Neutrophil (primary cell): ENCODE measurements around the gene ENOX1.

Source experiments
- H3K27ac ChIP-seq: fragments of 200-600 bp; sonication (generic); 2 replicates; pipeline ENCODE4 v1.5.1; 2016; ENCODE audit warnings: mild to moderate bottlenecking, moderate library complexity
- H3K27me3 ChIP-seq: fragments of 200-600 bp; sonication (generic); 2 replicates; pipeline ENCODE4 v1.6.0; 2016; ENCODE audit warnings: mild to moderate bottlenecking
- H3K36me3 ChIP-seq: fragments of 200-600 bp; sonication (generic); 2 replicates; pipeline ENCODE4 v1.5.1; 2017
- H3K4me1 ChIP-seq, 2 experiments: fragments of 200-600 bp in 1 of 2; sonication (generic) in 1 of 2; 1 replicate in 1 of 2; 2 replicates in 1 of 2; pipeline versions ENCODE4 v1.5.1 to v1.6.1; 2013 to 2016; ENCODE audit warnings: low read depth in 1 of 2, low read length in 1 of 2, mild to moderate bottlenecking in 1 of 2, moderate library complexity in 1 of 2; ENCODE audit not compliant: control insufficient read depth in 1 of 2, insufficient read depth in 1 of 2
- H3K4me3 ChIP-seq, 2 experiments: fragments of 200-600 bp in 1 of 2; sonication (generic) in 1 of 2; 1 replicate in 1 of 2; 2 replicates in 1 of 2; pipeline ENCODE4 v1.5.1; 2013 to 2016; ENCODE audit warnings: low read depth in 1 of 2, low read length in 1 of 2, mild to moderate bottlenecking in 1 of 2, moderate library complexity in 1 of 2
- H3K9me3 ChIP-seq: fragments of 200-600 bp; sonication (generic); 2 replicates; pipeline ENCODE4 v1.5.1; 2016
- TF ChIP-seq, protein P1 (sequence below): fragments of 200-600 bp; sonication (generic); IDR thresholded peaks from 2 replicates; pipeline ENCODE4 v1.5.1; 2016; ENCODE audit warnings: antibody characterized with exemption

Gene ENOX1

DNA sequence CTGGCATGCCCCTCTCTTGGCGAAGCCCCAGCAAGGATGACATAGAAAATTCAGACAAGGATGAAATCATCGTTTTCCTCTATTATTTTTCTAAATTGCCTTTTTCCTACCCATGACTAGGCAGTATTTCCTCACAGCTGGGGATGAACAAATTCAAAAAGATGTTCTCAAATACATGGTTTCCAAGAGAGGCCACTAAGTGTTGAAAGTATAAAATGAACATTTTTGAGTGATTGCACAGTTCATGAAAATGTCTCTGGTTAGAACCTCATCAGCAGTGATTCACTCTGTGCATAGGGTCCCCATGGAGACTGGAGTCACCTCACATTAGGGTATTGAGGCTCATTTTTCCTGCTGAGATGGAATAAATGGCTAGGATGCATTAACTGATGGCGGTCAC is 389.7 kb downstream of the ENOX1 start:
- H3K27me3 ChIP-seq: no peaks in the 10 kb centered on the region
- H3K9me3 ChIP-seq: no peaks in the 10 kb centered on the region
- H3K27ac ChIP-seq: no peak overlapping the region
- no peaks in the 10 kb centered on the region for H3K4me1 ChIP-seq
- H3K36me3 ChIP-seq: no peaks in the 10 kb centered on the region
- no peak overlapping the region for H3K4me3 ChIP-seq
- TF ChIP-seq, protein P1, sequence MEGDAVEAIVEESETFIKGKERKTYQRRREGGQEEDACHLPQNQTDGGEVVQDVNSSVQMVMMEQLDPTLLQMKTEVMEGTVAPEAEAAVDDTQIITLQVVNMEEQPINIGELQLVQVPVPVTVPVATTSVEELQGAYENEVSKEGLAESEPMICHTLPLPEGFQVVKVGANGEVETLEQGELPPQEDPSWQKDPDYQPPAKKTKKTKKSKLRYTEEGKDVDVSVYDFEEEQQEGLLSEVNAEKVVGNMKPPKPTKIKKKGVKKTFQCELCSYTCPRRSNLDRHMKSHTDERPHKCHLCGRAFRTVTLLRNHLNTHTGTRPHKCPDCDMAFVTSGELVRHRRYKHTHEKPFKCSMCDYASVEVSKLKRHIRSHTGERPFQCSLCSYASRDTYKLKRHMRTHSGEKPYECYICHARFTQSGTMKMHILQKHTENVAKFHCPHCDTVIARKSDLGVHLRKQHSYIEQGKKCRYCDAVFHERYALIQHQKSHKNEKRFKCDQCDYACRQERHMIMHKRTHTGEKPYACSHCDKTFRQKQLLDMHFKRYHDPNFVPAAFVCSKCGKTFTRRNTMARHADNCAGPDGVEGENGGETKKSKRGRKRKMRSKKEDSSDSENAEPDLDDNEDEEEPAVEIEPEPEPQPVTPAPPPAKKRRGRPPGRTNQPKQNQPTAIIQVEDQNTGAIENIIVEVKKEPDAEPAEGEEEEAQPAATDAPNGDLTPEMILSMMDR: no peak

DNA sequence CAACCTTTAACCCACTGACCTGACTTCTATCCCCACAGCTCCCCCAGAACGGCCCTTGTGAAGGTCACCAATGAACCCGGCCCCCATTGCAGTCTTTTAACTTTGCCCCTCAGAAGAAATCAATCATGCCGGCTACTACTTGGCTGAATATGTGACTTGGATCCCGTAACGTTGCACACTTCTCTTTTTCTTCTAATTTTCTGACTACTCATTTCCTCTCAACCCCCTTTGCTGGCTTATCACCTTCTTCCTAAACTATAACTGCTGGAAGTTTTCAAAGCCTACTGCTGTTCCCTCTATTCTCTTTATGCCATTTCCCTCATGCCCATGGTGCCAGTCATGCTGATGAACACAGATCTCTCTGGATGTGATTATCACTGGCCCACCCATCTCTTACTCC is 395.7 kb downstream of the ENOX1 start:
- TF ChIP-seq, protein P1: no peak
- no peaks in the 10 kb centered on the region for H3K9me3 ChIP-seq
- no peaks in the 10 kb centered on the region for H3K27me3 ChIP-seq
- H3K4me1 ChIP-seq: no peaks in the 10 kb centered on the region
- no peak overlapping the region for H3K27ac ChIP-seq
- no peak overlapping the region for H3K4me3 ChIP-seq
- H3K36me3 ChIP-seq: no peaks in the 10 kb centered on the region

DNA sequence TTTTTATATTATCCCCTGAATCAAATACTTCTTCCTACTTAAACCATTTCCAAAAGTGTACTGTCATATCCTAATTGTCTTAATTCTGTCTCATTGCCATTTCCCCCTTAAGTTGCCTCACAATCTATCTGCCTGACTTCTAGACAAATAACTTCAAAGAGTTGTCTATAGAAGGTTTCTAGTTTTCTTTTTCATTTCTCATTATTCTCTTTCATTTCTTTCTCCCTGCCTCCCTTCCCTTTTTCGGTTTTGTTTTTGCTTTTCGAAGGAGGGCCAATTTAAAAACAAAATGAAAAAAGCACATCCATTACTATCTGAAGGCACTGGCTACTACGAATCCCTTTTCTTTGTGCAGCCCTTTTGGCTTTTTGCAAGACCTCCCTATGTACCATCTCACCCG is 396.2 kb downstream of the ENOX1 start:
- H3K9me3 ChIP-seq: no peaks in the 10 kb centered on the region
- no peaks in the 10 kb centered on the region for H3K4me1 ChIP-seq
- no peaks in the 10 kb centered on the region for H3K36me3 ChIP-seq
- TF ChIP-seq, protein P1: no peak
- H3K27ac ChIP-seq: no peak overlapping the region
- H3K27me3 ChIP-seq: no peaks in the 10 kb centered on the region
- no peak overlapping the region for H3K4me3 ChIP-seq

DNA sequence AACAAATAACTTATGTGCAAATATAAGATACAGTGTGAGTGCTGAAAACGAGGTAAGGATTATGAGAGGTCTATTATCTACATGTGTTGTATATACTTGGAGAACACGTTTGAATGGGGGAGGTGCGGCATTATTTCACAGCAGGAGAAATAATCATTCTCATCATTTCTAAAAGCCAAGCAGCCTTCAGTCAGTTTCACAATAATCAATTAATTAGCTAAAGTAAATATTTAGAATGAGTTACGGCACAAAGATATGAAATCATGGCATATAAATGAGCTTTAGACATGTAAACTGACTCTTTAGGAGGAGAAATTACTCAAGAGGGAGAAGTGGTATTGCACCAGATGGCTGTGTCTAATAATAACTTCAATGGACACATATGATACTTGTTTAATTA is 396.8 kb downstream of the ENOX1 start:
- no peaks in the 10 kb centered on the region for H3K9me3 ChIP-seq
- H3K4me1 ChIP-seq: no peaks in the 10 kb centered on the region
- no peak overlapping the region for H3K27ac ChIP-seq
- H3K27me3 ChIP-seq: no peaks in the 10 kb centered on the region
- H3K4me3 ChIP-seq: no peak overlapping the region
- TF ChIP-seq, protein P1: no peak
- H3K36me3 ChIP-seq: no peaks in the 10 kb centered on the region

DNA sequence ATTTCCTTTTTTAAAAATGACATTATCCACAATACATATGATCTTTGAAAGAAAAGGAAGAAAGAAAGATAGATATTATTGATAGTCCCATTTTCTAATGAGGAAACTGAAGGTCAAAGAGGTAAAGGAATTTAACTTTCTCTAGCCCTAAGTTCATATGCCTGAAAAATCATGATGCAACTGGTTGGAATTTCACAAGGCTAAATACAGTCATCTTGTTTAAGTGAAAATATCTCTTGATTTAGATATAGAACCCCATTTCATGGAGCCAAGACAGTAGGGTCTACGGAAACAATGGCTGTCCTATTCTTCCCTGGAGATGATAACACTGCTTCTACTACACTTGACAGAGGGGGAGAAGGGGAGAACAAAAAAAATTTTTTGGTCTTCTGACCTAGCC is 397.2 kb downstream of the ENOX1 start:
- H3K27ac ChIP-seq: no peak overlapping the region
- no peaks in the 10 kb centered on the region for H3K36me3 ChIP-seq
- no peak overlapping the region for H3K4me3 ChIP-seq
- H3K27me3 ChIP-seq: no peaks in the 10 kb centered on the region
- TF ChIP-seq, protein P1: no peak
- no peaks in the 10 kb centered on the region for H3K9me3 ChIP-seq
- H3K4me1 ChIP-seq: no peaks in the 10 kb centered on the region
